GM04503 (cell line): ENCODE measurements around the gene GPR137.
A peak's percentile ranks its signal among the peaks of the same experiment; 100 is the strongest.
"Not testable (repeated sequence)": the region's sequence is repeated elsewhere in the genome, so short reads cannot be mapped to it uniquely, and the experiment has no call there.

ENCODE experiments used
- DNase-seq: peaks from one replicate; pipeline ENCODE4 v3.0.0-alpha.2; 2012; ENCODE audit warnings: low read depth

GPR137 gene

GRCh38 chr11:64284962-64285884 lies at the start of gene GPR137:
Gene GPR137, plus strand, starts transcription at chr11:64285848. Its CDS starts 677 bp downstream, at chr11:64286525.
- DNase-seq: no peak

DNA sequence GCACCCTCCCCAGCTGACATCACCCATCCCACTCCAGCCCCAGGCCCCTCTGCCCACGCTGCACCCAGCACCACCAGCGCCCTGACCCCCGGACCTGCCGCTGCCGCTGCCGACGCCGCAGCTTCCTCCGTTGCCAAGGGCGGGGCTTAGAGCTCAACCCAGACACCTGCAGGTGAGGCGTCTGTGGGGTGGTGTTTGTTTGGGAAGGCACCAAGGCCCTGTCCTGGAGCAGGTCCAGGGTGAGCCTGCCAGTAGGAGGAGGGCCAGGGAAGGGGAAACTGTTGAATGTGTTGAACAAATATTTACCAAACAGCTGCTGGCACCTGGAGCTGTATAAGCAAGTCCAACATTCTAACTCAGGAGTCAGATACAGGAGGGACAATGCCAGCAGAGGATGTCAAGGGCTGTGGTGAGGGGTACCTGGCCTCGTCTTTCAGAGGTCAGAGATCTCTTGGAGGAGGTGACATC lies 48.1 kb upstream of the GPR137 start:
- DNase-seq: no peak

DNA sequence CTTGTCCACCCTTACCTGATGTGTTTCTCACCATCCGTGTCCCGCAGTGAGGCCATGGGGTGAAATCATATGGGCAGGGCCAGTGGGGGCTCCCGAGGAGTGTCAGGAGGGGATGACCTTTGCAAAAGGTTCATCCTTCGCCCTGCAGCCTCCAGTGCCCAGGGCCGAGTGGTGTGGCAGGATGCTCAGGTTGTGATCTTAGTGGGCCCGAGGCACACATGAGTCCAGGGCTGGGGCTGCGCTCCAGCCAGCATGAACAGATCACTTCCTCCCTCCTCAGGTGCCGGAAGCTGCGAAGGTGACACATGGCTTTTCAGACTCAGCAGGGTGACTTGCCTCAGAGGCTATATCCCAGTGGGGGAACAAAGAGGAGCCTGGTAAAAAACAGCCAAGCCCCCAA lies 47.6 kb upstream of the GPR137 start:
- no peak for DNase-seq

GRCh38 chr11:64238999-64239398 lies 46.6 kb upstream of the GPR137 start:
- no peak for DNase-seq

DNA sequence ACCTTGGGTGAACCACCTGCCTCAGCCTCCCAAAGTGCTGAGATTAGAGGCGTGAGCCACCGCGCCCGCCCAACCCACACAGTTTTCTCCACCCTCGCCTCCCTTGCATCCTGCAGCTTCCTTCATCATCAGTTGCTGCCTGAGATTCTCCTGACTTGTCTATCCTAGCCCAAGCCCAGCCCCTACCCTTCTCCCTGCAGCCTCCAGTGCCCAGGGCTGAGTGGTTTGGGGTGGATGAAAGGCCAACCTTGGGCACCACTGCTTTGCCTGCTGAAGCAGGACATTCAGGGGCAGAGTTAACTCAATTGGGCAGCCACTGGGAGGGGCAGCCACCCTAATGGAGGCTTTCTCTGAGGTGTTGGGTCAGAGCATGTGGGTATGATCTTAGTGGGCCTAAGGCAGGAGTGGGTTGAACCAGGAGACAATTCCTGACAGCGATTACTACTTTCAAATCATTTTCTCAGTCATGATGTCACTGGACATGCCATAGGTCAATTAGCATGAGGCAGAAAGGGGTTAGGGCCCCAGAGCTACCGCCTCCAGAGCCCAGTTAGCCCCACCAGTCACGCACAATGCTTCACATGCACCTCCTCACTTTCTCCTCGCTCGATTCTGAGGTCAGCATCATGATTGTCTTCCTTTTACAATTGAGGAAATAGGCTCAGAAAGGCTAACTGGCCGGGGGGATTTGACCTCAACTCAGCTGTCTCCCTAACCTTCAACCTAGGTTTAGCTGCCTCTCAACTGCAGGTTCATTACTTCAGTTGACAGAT lies 45.8 kb upstream of the GPR137 start:
- DNase-seq: no peak

GRCh38 chr11:64240435-64241240 lies 45.0 kb upstream of the GPR137 start, which contains the start of gene FKBP2:
Gene FKBP2, plus strand, starts transcription at chr11:64241095. Its CDS starts 1,293 bp downstream, at chr11:64242388.
- DNase-seq: peak; percentile 77

DNA sequence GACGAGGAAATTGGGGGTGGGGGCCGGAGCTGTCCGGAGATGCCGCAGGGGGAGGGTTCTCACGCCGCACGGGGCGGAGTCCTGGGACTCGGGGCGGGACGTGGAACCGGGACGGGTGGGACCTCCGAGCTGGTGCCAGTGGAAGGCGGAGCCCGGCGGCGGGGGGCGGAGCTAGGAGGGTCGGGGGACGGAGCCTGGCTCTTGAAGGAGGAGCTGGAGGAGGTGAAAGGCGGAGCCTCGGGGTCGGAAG lies 44.5 kb upstream of the GPR137 start:
- peak; percentile 88 for DNase-seq

DNA sequence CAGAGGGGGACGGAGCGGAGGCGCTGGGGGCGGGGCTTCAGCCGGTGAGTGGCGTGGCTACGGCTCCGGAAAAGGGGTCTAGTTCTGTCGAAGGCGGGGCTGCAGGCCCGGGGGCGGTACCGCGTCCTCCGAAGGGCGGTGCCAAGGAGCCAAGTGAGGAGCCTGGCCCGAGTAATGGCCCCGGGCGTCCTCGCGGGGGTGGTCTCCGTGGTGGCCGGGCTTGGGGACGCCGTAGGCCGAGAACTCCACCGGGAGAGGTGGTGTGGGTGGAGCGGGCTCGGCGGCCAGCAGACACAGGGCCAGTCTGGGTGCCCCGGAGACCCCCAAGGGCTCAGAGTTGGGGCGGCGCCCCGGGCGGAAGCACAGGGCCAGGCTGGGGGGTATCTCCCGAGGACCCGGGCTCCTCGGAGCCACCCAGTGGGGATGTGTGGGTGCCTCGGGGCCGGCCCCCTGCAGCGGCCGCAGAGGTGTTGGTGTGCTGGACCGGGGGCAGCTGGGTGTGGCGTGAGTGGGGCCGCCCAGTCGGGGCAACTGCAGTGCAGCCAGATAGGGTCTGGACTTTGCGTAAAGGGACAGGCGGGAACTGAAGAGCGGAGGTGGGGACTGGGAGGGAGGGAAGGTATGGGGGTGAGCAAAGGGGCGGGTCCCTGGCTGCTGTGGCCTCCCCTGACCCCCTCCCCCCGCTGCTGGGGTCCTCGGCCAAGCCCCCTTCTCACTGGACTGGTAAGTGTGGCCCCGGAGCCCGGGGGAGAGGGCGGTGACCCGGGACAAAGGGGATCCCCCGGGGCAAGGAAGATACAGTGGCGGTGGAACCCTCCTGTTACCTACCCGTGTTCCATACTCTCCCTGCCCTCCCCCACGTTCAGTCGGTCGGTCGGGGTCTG lies 43.9 kb upstream of the GPR137 start:
- no peak for DNase-seq

DNA sequence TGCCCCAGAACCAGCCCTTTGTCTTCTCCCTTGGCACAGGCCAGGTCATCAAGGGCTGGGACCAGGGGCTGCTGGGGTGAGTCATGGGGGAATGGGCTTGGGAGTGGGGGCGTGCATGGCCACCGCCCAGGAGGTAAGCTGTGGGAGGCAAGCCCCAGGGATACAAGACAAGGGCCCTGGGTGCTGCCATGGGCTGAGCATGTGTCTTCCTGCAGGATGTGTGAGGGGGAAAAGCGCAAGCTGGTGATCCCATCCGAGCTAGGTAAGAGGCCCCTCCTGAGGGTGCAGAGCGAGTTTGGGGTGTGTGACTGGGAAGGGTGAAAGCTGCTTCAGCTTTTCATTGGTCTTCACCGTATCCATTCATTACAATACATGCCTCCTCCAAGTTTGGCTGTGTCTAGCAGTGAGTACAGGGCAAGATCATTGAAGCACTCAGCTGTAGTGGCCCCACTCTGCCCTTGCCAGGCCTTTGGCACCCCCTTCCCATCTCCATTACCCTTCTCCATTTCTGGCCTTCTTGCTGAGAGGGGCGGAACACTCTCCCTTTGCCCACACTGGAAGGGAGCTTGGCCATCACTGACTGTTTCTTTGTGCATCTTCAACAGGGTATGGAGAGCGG lies 42.3 kb upstream of the GPR137 start:
- DNase-seq: no peak

DNA sequence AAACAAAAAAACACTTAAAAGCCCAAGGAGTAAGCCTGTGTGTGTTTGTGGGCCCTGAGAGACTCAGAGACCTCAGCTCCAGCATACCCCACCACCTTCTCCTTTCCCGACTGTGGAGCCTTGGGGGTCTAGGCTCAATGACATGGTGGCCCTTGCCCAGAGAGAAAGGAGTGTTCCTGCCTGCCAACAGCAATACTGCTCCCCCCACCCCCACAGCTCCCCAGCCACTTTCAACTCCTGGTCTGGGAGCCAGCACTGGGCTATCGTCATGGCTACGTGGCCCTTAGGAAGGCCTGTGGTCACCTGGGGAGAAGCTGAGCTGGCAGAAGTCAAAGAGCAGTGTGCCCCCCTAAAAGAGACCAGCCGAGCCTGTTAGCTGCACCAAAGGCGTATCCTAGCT lies 41.5 kb upstream of the GPR137 start:
- DNase-seq: no peak

- no peak for DNase-seq
These were observed 40.7 kb upstream of the GPR137 start for GRCh38 chr11:64244966-64245365.

- no peak for DNase-seq
These were observed 40.2 kb upstream of the GPR137 start for GRCh38 chr11:64245401-64245796.

- DNase-seq: peak; percentile 67
These were observed 39.6 kb upstream of the GPR137 start for GRCh38 chr11:64245797-64246620.

- not testable (repeated sequence) for DNase-seq
These were observed 39.1 kb upstream of the GPR137 start for GRCh38 chr11:64246621-64246870.

DNA sequence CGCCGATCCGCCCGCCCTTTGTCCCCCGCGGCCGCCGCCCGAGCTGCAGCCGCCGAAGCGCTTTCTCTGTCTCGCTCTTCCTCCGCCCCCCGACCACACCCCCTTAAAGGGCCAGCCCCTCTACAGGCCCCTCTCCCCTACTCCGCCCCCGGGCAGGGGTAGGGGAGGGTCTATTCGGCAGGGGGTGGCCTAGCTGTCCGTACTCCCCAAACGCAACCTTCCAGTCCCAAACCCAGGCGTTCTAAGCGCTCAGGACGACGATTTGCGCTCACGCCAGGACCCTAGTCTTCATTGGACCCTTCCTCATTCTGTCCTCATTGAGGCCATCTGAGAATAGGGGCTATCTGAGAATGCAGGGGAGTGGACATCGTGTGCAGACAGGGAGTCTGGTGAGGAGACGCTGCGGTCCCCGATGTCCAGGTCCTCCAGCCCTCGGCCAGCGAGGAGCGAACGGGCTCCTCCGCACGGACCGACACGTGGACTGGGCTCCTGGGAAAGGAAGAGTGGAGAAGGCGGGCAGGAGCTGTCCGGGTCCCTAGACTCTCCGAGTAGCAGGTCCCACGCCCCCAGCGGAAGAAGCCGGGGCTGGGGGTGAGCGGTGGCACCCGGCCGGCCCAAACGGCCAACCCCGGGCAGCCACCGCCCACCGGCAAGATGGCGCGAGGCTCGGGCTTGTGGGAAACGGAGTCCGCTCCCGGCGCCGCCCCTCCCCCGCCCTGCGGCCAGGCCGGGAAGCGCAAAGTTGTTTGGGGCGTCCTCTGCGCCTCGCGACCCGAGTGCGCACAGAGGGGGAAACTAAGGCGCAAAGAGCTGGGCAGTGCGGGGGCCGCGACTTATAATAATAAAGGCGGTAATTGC lies 38.5 kb upstream of the GPR137 start, which contains the start of gene PPP1R14B:
Gene PPP1R14B, minus strand, starts transcription at position 73 of the 858 bp plus-strand sequence. CDS start 270 bp downstream, outside the sequence.
- no peak for DNase-seq

- DNase-seq: no peak
These were observed 37.7 kb upstream of the GPR137 start for GRCh38 chr11:64247729-64248531.

- no peak for DNase-seq
These were observed 37.1 kb upstream of the GPR137 start for GRCh38 chr11:64248578-64248977.

- DNase-seq: no peak
These were observed 36.6 kb upstream of the GPR137 start for GRCh38 chr11:64249038-64249437.
